HepG2 (cell line): ENCODE results near the gene KHK. TPM values are rescaled to one million over a fixed set of nuclear protein-coding genes. Genes with fewer than 3 reads are reported as not detected.
A peak's percentile ranks its signal among the peaks of the same experiment; 100 is the strongest.

Experiments used
- CENPT ChIP-seq: sonication (generic); formaldehyde crosslinking; IDR thresholded peaks from 2 replicates; pipeline ENCODE4 v1.8.0; 2022; ENCODE audit warnings: low read depth, mild to moderate bottlenecking, moderate library complexity, missing genetic modification reagents
- NONO ChIP-seq, 2 experiments: fragments of 450-650 bp in 1 of 2; sonication (generic) in 1 of 2; formaldehyde crosslinking in 1 of 2; IDR thresholded peaks in 1 of 2; conservative IDR thresholded peaks in 1 of 2; 2 replicates each; pipeline versions ENCODE4 v1.6.1 to v1.8.0; 2017 to 2022; ENCODE audit warnings: mild to moderate bottlenecking in 1 of 2, missing genetic modification reagents in 1 of 2, moderate library complexity in 1 of 2
- PITX1 ChIP-seq: sonication (generic); formaldehyde crosslinking; IDR thresholded peaks from 2 replicates; pipeline ENCODE4 v1.5.1; 2020; ENCODE audit warnings: mild to moderate bottlenecking, missing genetic modification reagents
- PRMT3 ChIP-seq: sonication (generic); formaldehyde crosslinking; IDR thresholded peaks from 2 replicates; pipeline ENCODE4 v1.8.1; 2022; ENCODE audit warnings: low read depth, mild to moderate bottlenecking, moderate library complexity, missing genetic modification reagents, borderline replicate concordance
- RFX5 ChIP-seq: IDR thresholded peaks from 2 replicates; pipeline ENCODE4 v1.6.1; 2011; ENCODE audit warnings: low read depth, low read length, improper control_type of control experiment
- SATB2 ChIP-seq: sonication (generic); formaldehyde crosslinking; IDR thresholded peaks from 2 replicates; pipeline ENCODE4 v1.5.0; 2020; ENCODE audit warnings: missing genetic modification reagents
- SCMH1 ChIP-seq: sonication (generic); formaldehyde crosslinking; IDR thresholded peaks from 2 replicates; pipeline ENCODE4 v1.9.0; 2021; ENCODE audit warnings: missing genetic modification reagents, mild to moderate bottlenecking, borderline replicate concordance
- SIX4 ChIP-seq: sonication (generic); formaldehyde crosslinking; IDR thresholded peaks from 2 replicates; pipeline ENCODE4 v1.4.0; 2020; ENCODE audit warnings: missing genetic modification reagents
- SRSF9 ChIP-seq: fragments of 200-400 bp; formaldehyde crosslinking; IDR thresholded peaks from 2 replicates; pipeline ENCODE4 v1.6.1; 2018; ENCODE audit warnings: borderline replicate concordance, mild to moderate bottlenecking, low read depth, low read length; ENCODE audit not compliant: insufficient read depth, poor library complexity, severe bottlenecking
- SUZ12 ChIP-seq: fragments of 150-350 bp; IDR thresholded peaks from 2 replicates; pipeline ENCODE4 v1.6.1; 2014; ENCODE audit warnings: low read depth, low read length
- TEF ChIP-seq: sonication (generic); formaldehyde crosslinking; IDR thresholded peaks from 2 replicates; pipeline ENCODE4 v1.5.0; 2020; ENCODE audit warnings: missing genetic modification reagents
- TFE3 ChIP-seq: IDR thresholded peaks from 2 replicates; pipeline ENCODE4 v1.6.1; 2016
- ZBTB38 ChIP-seq: sonication (generic); formaldehyde crosslinking; IDR thresholded peaks from 2 replicates; pipeline ENCODE4 v1.5.1; 2020; ENCODE audit warnings: mild to moderate bottlenecking, missing genetic modification reagents
- ZFP36 ChIP-seq: fragments of 150-350 bp; IDR thresholded peaks from 2 replicates; pipeline ENCODE4 v1.6.1; 2018; ENCODE audit warnings: borderline replicate concordance, low read length, low read depth; ENCODE audit not compliant: partially characterized antibody
- ZNF10 ChIP-seq: sonication (generic); formaldehyde crosslinking; IDR thresholded peaks from 2 replicates; pipeline ENCODE4 v1.4.0; 2020; ENCODE audit warnings: mild to moderate bottlenecking, low read depth, missing genetic modification reagents, borderline replicate concordance
- ZNF143 ChIP-seq: sonication (generic); formaldehyde crosslinking; IDR thresholded peaks from 2 replicates; pipeline ENCODE4 v1.4.0; 2020; ENCODE audit warnings: missing genetic modification reagents
- ZNF263 ChIP-seq: sonication (generic); formaldehyde crosslinking; IDR thresholded peaks from 2 replicates; pipeline ENCODE4 v1.4.0; 2020; ENCODE audit warnings: missing genetic modification reagents
- ZNF335 ChIP-seq: sonication (generic); formaldehyde crosslinking; IDR thresholded peaks from 2 replicates; pipeline ENCODE4 v1.4.0; 2020; ENCODE audit warnings: missing genetic modification reagents
- ZNF629 ChIP-seq: sonication (generic); formaldehyde crosslinking; conservative IDR thresholded peaks from 2 replicates; pipeline ENCODE4 v1.5.0; 2020; ENCODE audit warnings: missing genetic modification reagents
- ZNF709 ChIP-seq: sonication (generic); formaldehyde crosslinking; IDR thresholded peaks from 2 replicates; pipeline ENCODE4 v1.5.0; 2020; ENCODE audit warnings: mild to moderate bottlenecking, missing genetic modification reagents
- ZNF724P ChIP-seq: sonication (generic); formaldehyde crosslinking; IDR thresholded peaks from 2 replicates; pipeline ENCODE4 v1.8.0; 2022; ENCODE audit warnings: missing genetic modification reagents, borderline replicate concordance
- ZNF879 ChIP-seq: sonication (generic); formaldehyde crosslinking; IDR thresholded peaks from 2 replicates; pipeline ENCODE4 v1.8.1; 2023; ENCODE audit warnings: missing genetic modification reagents
- polyA plus RNA-seq, 8 experiments: library from polyadenylated mRNA; depleted of rRNA in 3 of 8; stranded (reverse) in 7 of 8; unstranded in 1 of 8; fragments of >200 nt; fragmentation: Illumina TruSeq in 4 of 8; extraction: Trizol in 4 of 8; gene quantifications; 2 replicates each; pipeline versions ENCODE4 v1.2.1 to v1.2.3, GENCODE V29; 2011 to 2016; ENCODE audit warnings: low read depth in 4 of 8, missing spikeins in 1 of 8, mixed read lengths in 1 of 8; ENCODE audit not compliant: insufficient read depth in 1 of 8
- total RNA-seq, 5 experiments: library from RNA; depleted of rRNA; stranded (reverse); fragments of >200 nt; fragmentation: Illumina TruSeq; extraction: Trizol; gene quantifications; 2 replicates each; pipeline ENCODE4 v1.2.3, GENCODE V29; 2016; ENCODE audit warnings: low read depth in 1 of 5
- TF ChIP-seq, protein P1 (sequence below): sonication (generic); formaldehyde crosslinking; IDR thresholded peaks from 2 replicates; pipeline ENCODE4 v1.4.0; 2020; ENCODE audit warnings: missing genetic modification reagents, borderline replicate concordance
- TF ChIP-seq, protein P2 (sequence below): sonication (generic); formaldehyde crosslinking; IDR thresholded peaks from 2 replicates; pipeline ENCODE4 v1.4.0; 2020; ENCODE audit warnings: mild to moderate bottlenecking, missing genetic modification reagents

The KHK gene
- total and polyA plus RNA-seq, 2 of the 13 experiments (the other 11 are each of a cell fraction or from before 2014, with no cell fraction given) = 40.9 to 99.2 TPM

- TF ChIP-seq ZNF143 (CRISPR knock-in tag) = no peak
- TF ChIP-seq CENPT (CRISPR knock-in tag) = no peak
- no peak for TF ChIP-seq SRSF9
- no peak for TF ChIP-seq NONO (IDR thresholded peaks at IDR 0.05)
- no peak for TF ChIP-seq NONO (CRISPR knock-in tag; conservative IDR thresholded peaks at IDR 0.05)
- TF ChIP-seq SIX4 (CRISPR knock-in tag) = no peak
- TF ChIP-seq TFE3 (CRISPR knock-in tag) = no peak
- TF ChIP-seq ZNF10 (CRISPR knock-in tag) = no peak
- TF ChIP-seq ZNF335 (CRISPR knock-in tag) = no peak
- TF ChIP-seq ZNF724P (CRISPR knock-in tag) = 0 out of 2 replicates have a peak, but pooled peaks have one; percentile 39
- TF ChIP-seq RFX5 = no peak
- TF ChIP-seq ZNF879 = no peak
- no peak for TF ChIP-seq ZNF629
- no peak for TF ChIP-seq SCMH1
- TF ChIP-seq PRMT3 (CRISPR knock-in tag) = no peak
- TF ChIP-seq ZNF263 (CRISPR knock-in tag) = no peak
- TF ChIP-seq SATB2 = no peak
- no peak for TF ChIP-seq ZFP36
- TF ChIP-seq ZBTB38 = no peak
- TF ChIP-seq TEF (CRISPR knock-in tag) = no peak
- TF ChIP-seq, protein P1, sequence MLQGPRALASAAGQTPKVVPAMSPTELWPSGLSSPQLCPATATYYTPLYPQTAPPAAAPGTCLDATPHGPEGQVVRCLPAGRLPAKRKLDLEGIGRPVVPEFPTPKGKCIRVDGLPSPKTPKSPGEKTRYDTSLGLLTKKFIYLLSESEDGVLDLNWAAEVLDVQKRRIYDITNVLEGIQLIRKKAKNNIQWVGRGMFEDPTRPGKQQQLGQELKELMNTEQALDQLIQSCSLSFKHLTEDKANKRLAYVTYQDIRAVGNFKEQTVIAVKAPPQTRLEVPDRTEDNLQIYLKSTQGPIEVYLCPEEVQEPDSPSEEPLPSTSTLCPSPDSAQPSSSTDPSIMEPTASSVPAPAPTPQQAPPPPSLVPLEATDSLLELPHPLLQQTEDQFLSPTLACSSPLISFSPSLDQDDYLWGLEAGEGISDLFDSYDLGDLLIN = no peak
- TF ChIP-seq SUZ12 = no peak
- 0 out of 2 replicates have a peak, but pooled peaks have one; percentile 3 for TF ChIP-seq ZNF709
- no peak for TF ChIP-seq PITX1 (CRISPR knock-in tag)
- TF ChIP-seq, protein P2, sequence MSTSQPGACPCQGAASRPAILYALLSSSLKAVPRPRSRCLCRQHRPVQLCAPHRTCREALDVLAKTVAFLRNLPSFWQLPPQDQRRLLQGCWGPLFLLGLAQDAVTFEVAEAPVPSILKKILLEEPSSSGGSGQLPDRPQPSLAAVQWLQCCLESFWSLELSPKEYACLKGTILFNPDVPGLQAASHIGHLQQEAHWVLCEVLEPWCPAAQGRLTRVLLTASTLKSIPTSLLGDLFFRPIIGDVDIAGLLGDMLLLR = 0 out of 2 replicates have a peak, but pooled peaks have one; percentile 34
Observed at GRCh38 chr2:27085062-27085672, 1.4 kb upstream of the KHK start (continued).
